Chondrocyte (in vitro differentiated cells): ENCODE results near the gene FAM53A. TPM values are rescaled to one million over a fixed set of nuclear protein-coding genes. Genes with fewer than 3 reads are reported as not detected.

Experiments
- DNase-seq: peaks from one replicate; pipeline ENCODE4 v3.0.0; 2021; ENCODE audit warnings: mixed read lengths, low spot score
- H3K27ac Mint-ChIP-seq: one replicate; pipeline ENCODE4 v1.8.0; 2021; ENCODE audit warnings: mild to moderate bottlenecking, moderate library complexity, mixed read lengths; ENCODE audit not compliant: unreplicated experiment
- H3K27me3 Mint-ChIP-seq: 2 replicates; pipeline ENCODE4 v1.8.0; 2021; ENCODE audit warnings: low read depth, mixed read lengths
- H3K36me3 Mint-ChIP-seq: 2 replicates; pipeline ENCODE4 v1.8.0; 2021; ENCODE audit warnings: low read depth, mixed read lengths
- H3K4me1 Mint-ChIP-seq: 2 replicates; pipeline ENCODE4 v1.8.0; 2021; ENCODE audit warnings: low read depth, mild to moderate bottlenecking, mixed read lengths
- H3K4me3 Mint-ChIP-seq: one replicate; pipeline ENCODE4 v1.8.0; 2021; ENCODE audit warnings: mild to moderate bottlenecking, moderate library complexity, mixed read lengths; ENCODE audit not compliant: unreplicated experiment
- H3K9me3 Mint-ChIP-seq: 2 replicates; pipeline ENCODE4 v1.8.0; 2021; ENCODE audit warnings: low read depth, mixed read lengths
- CTCF ChIP-seq: fragments of 200-600 bp; sonication (generic); IDR thresholded peaks from 2 replicates; pipeline ENCODE4 v1.5.0; 2021; ENCODE audit warnings: antibody characterized with exemption, mild to moderate bottlenecking, moderate library complexity
- total RNA-seq: library from RNA; stranded (reverse); gene quantifications from 3 replicates; pipeline ENCODE4 v1.2.1, GENCODE V29; 2021

Gene FAM53A
- total RNA-seq, 1 donor from 2014 or later, result 6.9 TPM

- peaks cover 1% of the 10 kb centered on the region for H3K27me3 Mint-ChIP-seq
- peaks cover 9% of the 10 kb centered on the region for H3K9me3 Mint-ChIP-seq
- H3K27ac Mint-ChIP-seq, result no peak overlapping the region
- TF ChIP-seq CTCF, result no peak
- peaks cover 5% of the 10 kb centered on the region for H3K36me3 Mint-ChIP-seq
- H3K4me3 Mint-ChIP-seq, result no peak overlapping the region
- no peaks in the 10 kb centered on the region for H3K4me1 Mint-ChIP-seq
- DNase-seq, result no peak
Measured at GRCh38 chr4:1631136-1631535, 53.0 kb downstream of the FAM53A start.

GRCh38 chr4:1630266-1630665, 53.8 kb downstream of the FAM53A start:
- DNase-seq, result no peak
- H3K27ac Mint-ChIP-seq, result no peak overlapping the region
- H3K27me3 Mint-ChIP-seq, result peaks cover 1% of the 10 kb centered on the region
- H3K4me3 Mint-ChIP-seq, result no peak overlapping the region
- H3K4me1 Mint-ChIP-seq, result no peaks in the 10 kb centered on the region
- no peak for TF ChIP-seq CTCF
- H3K36me3 Mint-ChIP-seq, result peaks cover 5% of the 10 kb centered on the region
- H3K9me3 Mint-ChIP-seq, result peaks cover 6% of the 10 kb centered on the region

GRCh38 chr4:1629699-1630083, 54.4 kb downstream of the FAM53A start:
- no peaks in the 10 kb centered on the region for H3K27me3 Mint-ChIP-seq
- H3K4me1 Mint-ChIP-seq, result no peaks in the 10 kb centered on the region
- H3K36me3 Mint-ChIP-seq, result no peaks in the 10 kb centered on the region
- H3K4me3 Mint-ChIP-seq, result no peak overlapping the region
- H3K27ac Mint-ChIP-seq, result no peak overlapping the region
- peaks cover under 1% of the 10 kb centered on the region for H3K9me3 Mint-ChIP-seq
- DNase-seq, result no peak
- TF ChIP-seq CTCF, result no peak

- H3K9me3 Mint-ChIP-seq, result no peaks in the 10 kb centered on the region
- DNase-seq, result no peak
Measured at GRCh38 chr4:1628892-1629698, 55.0 kb downstream of the FAM53A start.

More at GRCh38 chr4:1628892-1629698, 55.0 kb downstream of the FAM53A start:
- Mint-ChIP-seq H3K27me3 (no peaks in the 10 kb centered on the region), H3K27ac (no peak overlapping the region), H3K36me3 (no peaks in the 10 kb centered on the region), H3K4me3 (no peak overlapping the region), H3K4me1 (no peaks in the 10 kb centered on the region)
- peak; percentile 97 for TF ChIP-seq CTCF
